ENCODE data around the gene NELL1. TPM values are rescaled to one million over a fixed set of nuclear protein-coding genes. Genes with fewer than 3 reads are reported as not detected.

NELL1 gene
- total RNA-seq, 1 experiment from 2014 or later = 0.22 TPM

DNA sequence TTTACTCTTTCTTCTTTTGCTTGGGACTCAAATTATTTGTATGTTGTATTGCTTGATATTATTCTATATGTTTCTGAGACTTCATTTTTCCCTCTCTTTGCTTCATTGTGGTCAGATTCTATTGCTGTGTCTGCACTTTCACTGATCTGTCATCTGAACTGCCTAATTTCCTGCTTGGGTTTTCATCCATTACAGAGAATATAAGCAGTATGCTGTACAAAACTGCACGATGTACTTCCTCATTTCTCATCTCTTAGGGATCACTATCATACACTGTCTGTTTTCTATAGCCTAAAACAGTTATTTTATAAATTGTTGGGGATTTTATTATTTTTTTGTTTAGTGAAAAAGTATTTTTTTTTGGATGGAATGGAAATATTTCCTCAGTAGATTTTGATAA is 786.8 kb downstream of the NELL1 start:
- no CpG with 5 or more reads among the region's 1 CpG for WGBS (ENCODE audit: extremely low coverage, insufficient read length, low lambda C conversion rate)
- no peaks in the 10 kb centered on the region for H3K4me1 ChIP-seq (ENCODE audit: insufficient read depth, low read length)

More for the DNA sequence above, 786.8 kb downstream of the NELL1 start:
- H2AFZ ChIP-seq (ENCODE audit: low read length) = no peak overlapping the region
- H3K9me3 ChIP-seq (ENCODE audit: control insufficient read depth, low read depth, low read length) = no peaks in the 10 kb centered on the region
- no peak overlapping the region for H3K9ac ChIP-seq (ENCODE audit: extremely low read depth, insufficient read length, low read length)
- H2AK5ac ChIP-seq (ENCODE audit: insufficient read length, low read length) = no peak overlapping the region
- H3K36me3 Mint-ChIP-seq (ENCODE audit: insufficient read depth in 1 of 3, low read depth in 3 of 3) = no peaks in the 10 kb centered on the region
- H4K8ac ChIP-seq (replicated peaks; ENCODE audit: insufficient read length, low read depth, low read length) = no peak overlapping the region
- no peaks in the 10 kb centered on the region for H3K27me3 ChIP-seq (ENCODE audit: insufficient read depth, low read length)
- H3K56ac ChIP-seq (ENCODE audit: insufficient read length, low read depth, low read length) = no peak overlapping the region
- no peaks in the 10 kb centered on the region for H3K27me3 Mint-ChIP-seq (ENCODE audit: low read depth)
- H3T11ph ChIP-seq (ENCODE audit: low read length) = no peak overlapping the region
- no peak overlapping the region for H4K5ac ChIP-seq (ENCODE audit: insufficient read length, low read depth, low read length)
- DNase-seq = no peak
- no peak overlapping the region for H2BK15ac ChIP-seq (ENCODE audit: low read depth, low read length)
- no peak overlapping the region for H3K27ac ChIP-seq (ENCODE audit: insufficient read length, low read depth, low read length)
- no peak overlapping the region for H2BK5ac ChIP-seq (ENCODE audit: insufficient read length, low read length)
- H4K20me1 ChIP-seq (ENCODE audit: control insufficient read depth, insufficient read depth, insufficient read length) = no peaks in the 10 kb centered on the region
- no peak overlapping the region for H3K27ac Mint-ChIP-seq
- H3K23ac ChIP-seq (ENCODE audit: insufficient read length, low read depth, low read length) = no peak overlapping the region
- H3K4ac ChIP-seq (ENCODE audit: low read depth, low read length) = no peak overlapping the region
- no peak overlapping the region for H3K18ac ChIP-seq (ENCODE audit: insufficient read length, low read depth, low read length)
- no peak overlapping the region for H2BK12ac ChIP-seq (ENCODE audit: insufficient read length, low read depth, low read length)
- TF ChIP-seq, protein P1, sequence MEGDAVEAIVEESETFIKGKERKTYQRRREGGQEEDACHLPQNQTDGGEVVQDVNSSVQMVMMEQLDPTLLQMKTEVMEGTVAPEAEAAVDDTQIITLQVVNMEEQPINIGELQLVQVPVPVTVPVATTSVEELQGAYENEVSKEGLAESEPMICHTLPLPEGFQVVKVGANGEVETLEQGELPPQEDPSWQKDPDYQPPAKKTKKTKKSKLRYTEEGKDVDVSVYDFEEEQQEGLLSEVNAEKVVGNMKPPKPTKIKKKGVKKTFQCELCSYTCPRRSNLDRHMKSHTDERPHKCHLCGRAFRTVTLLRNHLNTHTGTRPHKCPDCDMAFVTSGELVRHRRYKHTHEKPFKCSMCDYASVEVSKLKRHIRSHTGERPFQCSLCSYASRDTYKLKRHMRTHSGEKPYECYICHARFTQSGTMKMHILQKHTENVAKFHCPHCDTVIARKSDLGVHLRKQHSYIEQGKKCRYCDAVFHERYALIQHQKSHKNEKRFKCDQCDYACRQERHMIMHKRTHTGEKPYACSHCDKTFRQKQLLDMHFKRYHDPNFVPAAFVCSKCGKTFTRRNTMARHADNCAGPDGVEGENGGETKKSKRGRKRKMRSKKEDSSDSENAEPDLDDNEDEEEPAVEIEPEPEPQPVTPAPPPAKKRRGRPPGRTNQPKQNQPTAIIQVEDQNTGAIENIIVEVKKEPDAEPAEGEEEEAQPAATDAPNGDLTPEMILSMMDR (conservative IDR thresholded peaks at IDR 0.05) = no peak
- H3K9me3 Mint-ChIP-seq = no peaks in the 10 kb centered on the region
- H3K14ac ChIP-seq (ENCODE audit: insufficient read depth, low read length) = no peak overlapping the region
- H3K23me2 ChIP-seq (ENCODE audit: insufficient read length, low read depth, low read length, poor library complexity, severe bottlenecking) = no peaks in the 10 kb centered on the region
- H4K91ac ChIP-seq (ENCODE audit: insufficient read length, low read depth, low read length) = no peak overlapping the region
- H3K79me1 ChIP-seq (ENCODE audit: insufficient read depth, low read depth, low read length, poor library complexity, severe bottlenecking) = no peaks in the 10 kb centered on the region
- H3K4me3 Mint-ChIP-seq = no peak overlapping the region
- no peak overlapping the region for H3K4me2 ChIP-seq (ENCODE audit: insufficient read depth, insufficient read length, low read length)
- H2BK120ac ChIP-seq (ENCODE audit: low read depth, low read length, poor library complexity, severe bottlenecking) = no peak overlapping the region
- no peaks in the 10 kb centered on the region for H3K4me1 Mint-ChIP-seq
- H3K79me2 ChIP-seq (ENCODE audit: insufficient read depth, low read length) = no peaks in the 10 kb centered on the region
- no peak overlapping the region for H2BK20ac ChIP-seq (ENCODE audit: low read depth, low read length, poor library complexity, severe bottlenecking)

Measured in H9 (cell line).